Body of pancreas (tissue), 4 donors: ENCODE results near the gene A2M.

Experiments used
- CTCF ChIP-seq, 7 experiments: fragments of 450-650 bp in 4 of 7; fragments of 200-600 bp in 3 of 7; sonication (generic) in 3 of 7; IDR thresholded peaks; one replicate each; pipeline ENCODE4 v1.5.1; 2016 to 2019; ENCODE audit warnings: antibody characterized with exemption in 7 of 7
- POLR2A ChIP-seq, 3 donors: fragments of 450-650 bp; IDR thresholded peaks; one replicate each; pipeline ENCODE4 v1.6.1; 2016; ENCODE audit warnings: antibody characterized with exemption in 3 of 3, mild to moderate bottlenecking in 2 of 3

GRCh38 chr12:9113987-9114309 is 1.8 kb downstream of the A2M start:
- TF ChIP-seq POLR2A (IDR thresholded peaks at IDR 0.05), result no peak
- TF ChIP-seq CTCF (IDR thresholded peaks at IDR 0.05), result no peak
